GM03348 (cell line): ENCODE measurements around the gene TBC1D10A.
A peak's percentile ranks its signal among the peaks of the same experiment; 100 is the strongest.

Experiments used
- DNase-seq: peaks from one replicate; pipeline ENCODE4 v3.0.0; 2012; ENCODE audit warnings: low spot score

TBC1D10A gene

DNA sequence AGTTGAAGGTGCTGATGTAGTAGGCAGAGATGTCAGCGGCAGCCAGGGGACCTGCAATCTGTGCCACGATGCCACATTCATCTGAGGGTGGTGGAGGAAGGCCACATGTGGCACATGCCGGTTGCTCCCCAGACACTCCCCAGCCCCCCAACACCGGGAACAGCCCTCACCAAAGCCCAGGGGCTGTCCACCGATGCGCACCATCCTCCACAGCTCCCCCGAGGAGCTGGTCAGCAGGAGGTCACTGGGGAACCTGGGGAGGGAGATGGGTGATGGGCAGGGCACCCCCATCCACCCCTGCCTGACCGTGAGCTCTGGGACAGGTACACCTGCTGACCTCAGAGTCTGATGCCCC is 40.9 kb downstream of the TBC1D10A start:
- no peak for DNase-seq

DNA sequence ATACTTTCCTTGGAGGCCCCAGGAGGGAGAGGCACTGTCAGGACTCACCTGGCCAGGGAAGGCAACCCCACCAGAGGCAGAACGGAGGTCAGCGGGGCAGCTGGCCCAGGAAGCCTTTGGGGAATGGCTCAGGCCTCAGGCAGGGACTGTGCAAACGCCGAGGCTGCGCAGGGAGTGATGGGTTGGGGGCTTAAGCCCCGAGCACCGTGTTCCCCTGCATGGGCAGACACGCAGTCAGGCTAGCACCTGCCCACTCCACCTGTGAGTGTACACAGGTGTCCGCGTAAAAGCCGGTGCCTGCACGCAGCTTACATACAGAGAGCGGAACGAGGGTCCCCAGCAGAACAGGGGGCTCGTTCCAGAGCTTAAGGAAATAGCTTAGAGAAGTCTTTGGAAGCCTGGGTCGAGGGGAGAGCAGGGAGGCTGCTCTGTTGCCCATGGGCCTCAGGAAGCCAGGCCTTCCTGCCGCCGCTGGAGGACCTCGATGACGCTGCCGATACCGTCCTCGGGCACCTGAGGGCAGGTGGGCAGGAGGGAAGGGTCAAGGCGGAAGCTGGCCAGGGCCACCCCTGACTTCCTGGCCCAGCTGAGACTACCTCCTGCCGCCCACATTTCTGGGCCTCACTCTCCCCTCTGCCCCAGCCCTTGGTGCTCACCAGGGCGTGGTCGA is 41.4 kb downstream of the TBC1D10A start:
- no peak for DNase-seq

DNA sequence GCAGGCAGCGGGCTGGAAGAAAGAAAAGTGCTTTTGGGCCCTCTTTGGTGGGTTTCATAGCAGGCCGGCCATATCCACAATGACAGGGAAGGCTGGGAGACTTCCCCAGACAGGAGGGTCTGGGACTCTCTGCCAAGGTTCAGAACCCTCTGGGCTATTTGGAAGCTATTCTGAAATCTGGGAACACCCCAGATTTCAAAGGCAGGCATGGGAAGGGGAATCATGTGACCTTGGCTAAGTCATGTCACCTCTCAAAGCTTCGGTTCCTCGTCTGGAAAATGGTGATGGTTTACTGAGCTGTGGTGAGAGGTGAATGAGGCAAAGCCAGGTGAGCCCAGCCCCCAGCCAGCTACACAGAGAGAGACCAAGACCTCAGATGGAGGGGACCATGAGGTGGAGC is 42.1 kb downstream of the TBC1D10A start:
- no peak for DNase-seq

DNA sequence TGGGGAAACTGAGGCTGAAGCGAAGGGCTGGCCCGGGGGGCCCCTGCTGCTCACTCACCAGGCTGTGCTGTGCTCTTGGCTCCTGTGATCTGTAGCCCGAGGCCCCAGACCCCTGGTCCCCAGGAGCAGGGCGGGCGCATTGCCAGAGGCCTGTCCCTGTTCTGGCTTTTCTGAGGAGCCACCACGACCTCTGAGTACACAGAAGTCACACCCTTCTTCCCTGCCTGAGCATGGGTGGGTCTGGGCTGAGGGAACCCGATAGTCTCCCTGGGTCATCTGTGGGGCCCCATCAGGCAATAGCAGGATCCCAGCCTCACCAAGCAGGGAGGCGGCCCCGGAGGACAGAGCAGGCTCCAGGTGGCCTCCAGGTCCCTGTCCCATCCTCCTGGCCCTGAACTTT is 42.6 kb downstream of the TBC1D10A start:
- DNase-seq: no peak

DNA sequence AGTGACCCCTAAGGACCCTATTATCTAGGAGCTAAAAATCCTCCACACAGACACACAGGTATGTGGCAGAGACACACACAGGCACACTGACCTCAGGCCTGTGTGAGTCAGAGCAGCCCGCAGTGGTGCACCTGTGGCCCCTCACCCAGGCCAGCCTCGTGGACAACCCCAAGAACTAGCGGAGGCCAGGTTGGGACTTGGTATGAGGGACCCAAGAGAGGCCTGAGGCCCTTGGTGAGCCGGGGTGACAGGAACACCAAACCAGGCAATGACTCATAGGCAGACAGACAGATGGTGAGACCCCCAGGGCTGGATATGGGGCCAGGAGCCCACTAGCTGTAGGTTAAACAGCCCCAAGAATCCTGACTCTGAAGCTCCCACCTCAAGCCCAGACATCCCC is 43.4 kb downstream of the TBC1D10A start:
- DNase-seq: no peak

DNA sequence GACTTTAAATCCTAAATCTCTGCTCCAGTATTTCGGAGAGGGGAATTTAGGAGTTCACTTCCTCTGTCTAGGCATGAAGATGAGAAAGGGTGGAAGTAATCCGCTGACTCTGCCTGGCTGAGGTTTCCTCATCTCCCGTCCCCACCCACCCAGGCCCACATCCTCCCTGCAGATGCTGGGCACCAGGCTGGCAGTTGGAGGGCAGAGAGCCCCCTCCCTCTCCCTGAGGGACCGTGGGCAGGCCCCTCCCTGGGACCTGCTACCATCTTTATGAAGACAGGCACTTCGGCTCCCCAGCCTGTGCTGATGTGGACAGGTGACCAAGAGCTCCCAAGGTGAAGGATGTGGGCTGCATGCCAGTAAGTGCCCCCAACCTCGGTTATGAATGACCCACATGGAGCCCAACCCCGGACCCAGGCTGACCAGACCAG is 44.1 kb downstream of the TBC1D10A start:
- no peak for DNase-seq

DNA sequence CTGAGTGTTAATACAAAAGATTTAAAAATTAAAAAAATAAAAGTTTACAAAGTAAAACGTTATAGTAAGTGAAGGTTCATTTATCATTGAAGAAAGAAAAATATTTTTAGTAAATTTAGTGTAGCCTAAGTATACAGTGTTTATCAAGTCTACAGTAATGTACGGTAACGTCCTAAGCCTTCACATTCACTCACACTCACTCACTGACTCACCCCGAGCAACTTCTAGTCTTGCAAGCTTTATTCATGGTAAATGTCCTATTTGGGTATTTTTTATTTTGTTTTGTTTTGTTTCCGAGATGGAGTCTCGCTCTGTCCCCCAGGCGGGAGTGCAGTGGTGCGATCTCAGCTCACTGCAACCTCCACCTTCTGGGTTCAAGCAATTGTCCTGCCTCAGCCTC is 46.2 kb downstream of the TBC1D10A start:
- DNase-seq: no peak

DNA sequence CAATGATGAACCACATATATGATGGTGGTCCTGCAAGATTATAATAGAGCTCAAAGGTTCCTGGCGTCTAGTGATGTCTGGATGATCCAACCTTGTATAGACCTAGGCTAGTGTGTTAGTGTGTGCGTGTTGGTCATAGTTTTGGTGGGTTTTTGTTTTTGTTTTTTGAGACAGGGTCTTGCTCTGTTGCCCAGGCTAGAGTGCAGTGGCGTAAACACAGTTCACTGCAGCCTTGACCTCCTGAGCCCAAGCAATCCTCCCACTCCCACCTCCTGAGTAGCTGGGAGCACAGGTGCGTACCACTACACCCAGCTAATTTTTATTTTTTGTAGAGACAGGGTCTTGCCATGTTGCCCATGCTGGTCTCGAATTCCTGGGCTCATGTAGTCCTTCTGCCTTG is 46.8 kb downstream of the TBC1D10A start:
- no peak for DNase-seq

DNA sequence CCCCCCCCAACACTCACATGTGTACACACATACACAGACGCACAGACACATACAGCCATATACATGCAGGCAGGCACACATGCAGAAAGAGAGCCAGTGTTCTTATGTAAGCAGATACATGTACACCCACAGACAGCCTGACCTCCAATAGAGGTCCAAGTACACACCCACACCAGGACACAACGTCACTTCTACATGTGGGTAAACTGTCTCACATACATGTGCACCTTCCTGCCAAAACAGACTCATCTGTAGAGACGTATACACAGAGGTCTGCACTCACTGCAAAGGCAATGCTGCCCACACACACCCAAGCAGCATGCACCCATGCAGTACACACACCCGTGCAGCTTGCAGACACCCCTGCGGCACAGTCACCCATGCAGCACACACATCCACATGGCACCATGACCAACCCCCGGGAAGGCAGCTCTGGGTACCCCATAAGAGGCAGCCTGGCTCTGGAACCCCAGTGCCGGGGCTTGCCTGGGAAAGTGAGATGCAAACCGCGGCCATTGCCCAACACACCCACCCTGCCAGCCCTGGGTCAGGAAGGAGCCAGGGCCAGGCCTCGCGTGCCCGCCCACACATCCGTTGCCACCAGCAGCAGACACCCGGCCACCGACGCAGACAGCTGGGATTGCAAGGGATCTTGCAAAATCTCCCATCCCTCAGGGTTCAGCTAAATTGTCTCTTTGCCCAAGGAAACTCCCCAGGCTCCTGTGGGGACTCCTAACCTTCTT is 47.5 kb downstream of the TBC1D10A start:
- peak; percentile 70 for DNase-seq

DNA sequence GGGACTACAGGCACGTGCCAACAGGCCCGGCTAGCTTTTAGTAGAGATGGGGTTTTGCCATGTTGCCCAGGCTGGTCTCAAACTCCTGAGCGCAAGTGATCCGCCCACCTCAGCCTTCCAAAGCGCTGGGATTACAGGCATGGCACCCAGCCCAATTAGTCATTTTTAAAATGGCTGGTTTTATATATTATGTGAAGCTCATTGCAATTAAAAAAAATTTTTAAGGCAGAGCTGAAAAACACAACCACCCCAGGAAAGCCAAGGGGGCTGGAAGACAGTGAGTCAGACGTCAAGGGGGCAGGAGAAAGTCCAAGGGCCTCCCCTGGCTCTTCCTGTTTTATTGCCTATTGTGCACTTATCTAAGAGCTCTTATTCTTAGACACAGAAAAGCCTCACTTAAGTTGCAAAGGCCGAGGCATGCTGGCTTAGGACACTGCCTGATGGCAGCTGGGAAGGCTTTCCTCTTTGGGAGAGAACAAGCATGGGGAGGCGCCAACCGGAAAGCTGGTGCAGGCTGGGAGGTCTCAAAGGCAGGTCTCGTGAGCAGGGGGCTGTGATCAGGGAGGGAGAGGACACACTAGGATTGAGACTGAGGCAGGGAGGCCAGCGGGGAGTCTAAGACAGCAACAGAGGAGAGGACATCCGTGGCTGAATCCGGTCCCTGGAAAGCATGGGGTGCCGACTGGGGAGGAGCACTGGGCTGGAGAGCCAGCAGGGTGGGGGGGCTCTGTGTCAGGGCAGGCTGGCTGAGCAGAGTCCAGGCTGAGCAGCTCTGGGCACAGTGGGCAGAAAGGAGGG is 49.0 kb downstream of the TBC1D10A start:
- peak; percentile 75 for DNase-seq

DNA sequence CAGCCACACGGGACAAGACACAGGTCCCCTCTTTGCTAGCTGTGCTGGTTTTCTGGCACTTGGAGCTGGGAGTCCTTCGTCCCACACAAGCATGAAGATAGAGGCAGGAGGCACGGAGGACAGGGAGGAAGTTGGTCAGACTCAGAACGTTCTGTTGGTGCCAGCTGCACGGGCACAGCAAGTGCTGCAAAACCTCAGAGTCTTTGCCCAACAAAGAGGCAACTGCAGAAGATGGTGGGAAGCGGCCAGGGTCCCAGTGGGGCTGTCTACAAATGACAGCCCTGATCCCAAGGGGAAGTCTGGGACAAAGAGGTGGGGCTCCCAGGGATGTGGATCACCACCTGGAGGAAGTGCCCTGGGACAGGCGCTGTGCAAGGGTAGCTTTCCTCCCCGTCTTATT is 50.7 kb downstream of the TBC1D10A start:
- no peak for DNase-seq

DNA sequence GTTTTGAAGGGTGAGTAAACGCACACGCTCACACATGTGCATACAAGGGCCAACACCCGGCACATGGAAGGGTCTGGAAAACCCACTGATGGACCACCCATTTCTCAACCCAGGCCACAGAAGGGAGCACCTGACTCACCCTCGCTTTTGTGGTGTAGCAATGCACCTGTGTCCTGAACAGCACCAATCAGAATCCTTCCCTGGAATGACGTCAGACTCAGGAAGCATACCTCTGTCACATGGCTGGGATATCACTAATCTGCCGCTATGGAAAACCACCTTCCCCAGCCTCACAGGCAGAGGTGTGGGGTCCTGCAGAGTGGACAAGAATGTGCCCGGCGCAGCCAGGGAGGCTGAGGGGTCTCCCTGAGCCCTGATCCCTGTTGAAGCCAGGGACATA is 51.1 kb downstream of the TBC1D10A start:
- DNase-seq: no peak

DNA sequence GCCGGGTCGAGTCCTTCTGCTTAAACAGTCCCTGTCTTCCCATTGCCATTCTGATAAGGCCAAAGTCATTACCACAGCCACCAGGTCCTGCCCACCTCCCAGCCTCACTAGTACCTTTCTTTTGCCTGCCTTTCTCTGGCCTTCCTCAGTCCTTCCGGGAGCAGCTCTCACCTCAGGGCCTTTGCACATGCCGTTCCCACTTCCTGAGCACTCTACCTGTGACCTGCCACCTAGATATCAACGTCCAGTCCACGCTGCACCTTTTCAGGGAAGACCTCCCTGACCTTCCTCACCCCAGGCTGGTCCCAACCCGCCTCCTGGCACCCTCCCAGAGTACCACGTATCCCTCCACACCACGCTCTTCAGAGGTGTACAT is 52.3 kb downstream of the TBC1D10A start:
- no peak for DNase-seq

DNA sequence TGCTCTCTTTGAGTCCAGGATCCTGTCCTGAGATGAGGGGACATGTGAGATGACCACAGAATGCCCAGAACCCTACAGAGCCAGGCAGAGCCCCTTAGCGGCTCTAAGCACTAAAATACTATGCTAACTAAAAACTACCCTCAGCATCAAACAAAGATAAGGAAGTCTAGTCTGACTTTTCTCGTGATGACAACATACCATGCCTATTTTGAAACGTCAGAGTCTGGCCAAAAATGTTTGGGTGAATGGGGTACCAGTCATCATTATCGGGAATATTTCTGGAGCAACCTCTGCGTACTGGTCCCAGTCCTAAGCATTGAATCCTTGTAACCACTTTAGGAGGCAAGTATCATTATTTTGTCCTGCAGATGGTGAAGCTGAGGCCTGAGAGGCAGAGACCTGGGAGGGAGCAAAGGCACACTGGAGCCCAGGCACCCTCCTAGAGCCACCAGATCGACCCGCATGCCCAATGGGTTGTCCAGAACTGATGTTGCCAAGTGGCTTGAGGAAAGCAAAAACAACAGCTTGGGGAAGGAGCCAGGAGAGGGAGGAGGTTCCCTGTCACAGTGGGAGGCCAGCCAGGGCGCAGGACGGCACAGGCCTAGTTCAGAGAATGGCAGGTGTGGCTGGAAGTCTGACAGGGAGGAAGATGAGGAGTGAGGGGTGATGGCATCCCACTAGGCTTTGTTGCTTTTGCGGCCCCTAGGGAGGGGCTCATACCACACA is 52.9 kb downstream of the TBC1D10A start:
- no peak for DNase-seq

DNA sequence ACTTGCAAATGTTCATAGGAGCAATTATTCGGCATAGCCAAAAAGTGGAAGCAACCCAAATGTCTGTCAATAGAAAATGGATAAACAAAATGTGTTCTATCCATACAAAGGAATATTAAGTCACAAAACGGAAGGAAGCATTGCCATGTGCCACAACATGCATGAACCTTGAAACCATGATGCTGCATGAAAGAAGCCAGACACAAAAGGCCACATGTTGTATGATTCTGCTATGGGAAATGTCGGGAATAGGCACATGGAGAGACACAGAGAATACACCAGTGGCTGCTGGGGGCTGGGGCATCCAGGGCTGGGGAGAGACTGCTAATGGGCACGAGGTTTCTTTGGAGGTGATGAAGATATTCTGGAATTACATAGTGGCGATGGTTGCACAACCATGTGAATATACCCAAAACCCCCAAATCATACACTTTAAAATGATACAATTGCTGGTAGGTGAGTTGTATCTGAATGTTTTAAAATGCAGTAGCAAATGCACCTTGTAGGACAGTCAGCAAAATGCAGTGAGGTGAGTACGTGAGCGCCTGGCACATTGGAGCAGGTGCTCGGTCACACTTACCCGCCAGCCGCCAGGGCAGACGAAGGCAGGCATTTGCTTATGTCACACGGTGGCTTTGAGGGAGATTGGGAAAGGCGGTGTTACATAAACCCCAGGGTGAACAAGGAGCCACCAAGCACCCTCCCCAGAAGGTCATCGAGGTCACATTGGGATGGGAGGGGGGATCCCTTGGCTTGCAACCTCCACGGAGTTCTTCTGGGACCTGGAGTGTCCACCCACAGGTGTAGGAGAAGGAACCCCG is 53.8 kb downstream of the TBC1D10A start:
- no peak for DNase-seq

DNA sequence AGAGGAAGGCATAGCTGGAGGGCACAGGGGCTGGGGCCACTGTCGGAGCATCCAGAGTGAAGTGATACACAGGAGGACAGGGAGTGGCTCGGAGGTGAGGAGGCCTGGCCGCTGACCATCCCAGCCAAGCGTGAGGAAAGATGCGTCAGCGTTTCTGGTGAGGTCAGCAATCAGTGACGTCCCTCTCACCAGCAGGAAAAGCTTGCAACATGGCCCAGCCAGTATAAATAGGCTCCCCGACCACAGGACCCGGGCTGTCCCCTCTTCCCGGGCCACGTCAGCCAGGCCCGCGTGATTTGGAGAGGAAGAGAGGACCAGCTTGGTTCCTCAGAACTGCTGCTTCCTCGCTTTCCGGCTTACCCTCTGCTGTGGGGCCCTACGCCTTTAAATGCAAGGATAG is 55.9 kb downstream of the TBC1D10A start:
- DNase-seq: no peak

DNA sequence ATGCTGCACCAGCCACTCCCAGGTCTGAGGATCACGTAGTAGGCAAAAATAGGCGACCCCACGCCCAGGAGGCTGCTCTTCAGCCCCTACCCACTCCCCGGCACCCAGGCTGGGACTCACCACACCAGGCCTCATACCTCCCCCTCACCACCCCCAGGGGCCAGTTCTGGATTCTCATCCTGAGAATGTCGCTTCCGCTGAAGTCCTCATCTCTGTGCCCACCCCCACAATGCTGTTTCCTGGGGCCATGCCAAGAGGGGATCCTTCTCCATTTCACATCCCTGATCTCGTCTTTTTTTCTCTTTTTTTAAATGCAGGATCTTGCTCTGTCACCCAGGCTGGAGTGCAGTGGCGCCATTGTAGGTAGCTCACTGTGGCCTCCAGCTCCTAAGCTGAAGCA is 58.4 kb downstream of the TBC1D10A start:
- no peak for DNase-seq

DNA sequence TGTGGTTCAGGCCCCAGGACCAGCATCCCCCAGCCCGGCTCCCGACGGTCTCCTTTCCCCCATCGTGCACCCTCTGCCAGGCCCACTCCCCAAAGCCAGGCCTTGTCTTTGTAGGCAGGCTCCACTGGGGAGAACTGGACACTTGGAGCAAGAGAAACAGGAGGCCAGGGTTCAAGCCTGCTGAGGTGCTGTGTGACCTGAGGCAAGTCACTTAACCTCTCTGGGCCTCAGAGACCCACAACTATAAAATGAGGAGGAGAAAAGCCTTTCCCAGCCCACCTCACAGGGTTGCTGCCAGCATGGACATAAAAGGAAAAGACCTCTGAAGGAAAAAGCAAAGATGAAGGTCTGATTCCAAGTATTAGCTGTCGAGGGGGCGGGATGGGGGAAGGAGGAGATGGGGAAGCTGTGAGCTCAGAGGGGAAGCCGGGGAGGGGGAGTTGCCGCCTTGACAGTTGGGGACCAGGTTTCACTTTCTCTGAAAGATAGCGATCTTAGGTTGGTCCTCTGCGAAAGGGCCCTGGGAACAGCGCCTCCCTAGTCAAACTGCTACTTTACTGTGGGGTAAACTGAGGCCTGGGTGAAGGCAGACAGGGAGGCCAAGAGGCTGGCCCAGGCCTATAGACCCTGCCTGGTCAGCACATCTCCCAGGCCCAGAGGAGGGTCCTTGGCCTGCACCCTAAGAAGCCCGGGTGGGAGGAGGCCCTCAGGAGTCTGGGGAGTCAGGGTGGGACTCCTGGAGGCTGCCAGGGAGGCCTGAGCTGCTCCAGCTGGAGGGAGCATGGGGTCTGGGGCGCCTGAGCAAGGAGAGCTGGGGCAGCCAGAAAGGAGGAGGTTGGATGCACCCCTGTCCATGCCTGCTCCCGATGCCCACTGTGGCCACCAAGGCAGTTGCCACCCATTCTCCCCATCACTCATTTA is 59.1 kb downstream of the TBC1D10A start:
- DNase-seq: no peak

DNA sequence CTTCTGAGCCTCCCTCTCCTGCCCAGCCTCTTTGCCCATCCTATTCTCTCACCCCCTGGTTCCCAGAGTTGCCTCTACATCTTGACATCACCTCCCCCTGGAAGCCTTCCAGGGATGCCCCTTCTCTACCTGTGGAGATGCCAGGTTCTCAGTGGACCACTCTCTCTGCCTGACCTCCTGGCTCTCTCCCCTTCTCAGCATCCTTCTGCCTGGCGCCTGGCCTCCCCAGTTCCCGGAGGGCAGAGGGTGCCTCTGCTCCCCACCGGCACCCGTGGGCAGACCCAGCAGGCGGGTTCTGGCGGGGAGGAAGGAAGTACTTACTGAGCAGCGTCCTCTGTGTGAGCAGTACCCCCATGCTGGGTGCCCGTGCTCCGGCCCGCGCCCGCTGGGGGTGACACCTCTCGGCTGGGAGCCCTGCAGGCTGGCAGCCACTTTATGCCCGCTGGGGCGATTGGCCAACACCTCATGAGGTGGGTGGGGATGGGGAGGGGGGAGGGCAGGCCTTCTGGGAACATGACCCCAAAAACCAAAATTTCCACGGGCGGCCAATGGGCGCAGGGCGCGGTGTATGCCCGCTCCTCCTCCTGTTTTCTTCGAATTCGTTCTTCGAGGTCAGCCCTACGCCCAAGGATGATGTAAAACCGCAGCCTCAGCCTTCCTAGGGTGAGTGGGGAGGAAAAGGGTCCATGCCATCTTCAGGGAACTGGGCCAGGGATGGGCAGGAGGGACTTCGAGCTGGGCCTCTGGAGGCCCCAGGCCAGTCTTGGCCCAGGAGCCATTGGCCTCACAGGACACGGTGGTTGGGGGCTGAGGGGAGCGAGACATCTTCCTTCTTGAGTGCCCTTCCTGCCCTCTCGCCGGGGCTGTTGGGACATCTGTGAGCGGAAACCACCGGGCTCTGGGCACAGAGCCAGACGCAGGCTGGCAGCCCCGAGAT is 60.0 kb downstream of the TBC1D10A start, which contains the start of gene OSM:
Gene OSM, minus strand, starts transcription at position 407 of the 937 bp plus-strand sequence. Its CDS starts 52 bp downstream, at position 355.
- DNase-seq: no peak
